ENCODE results near the gene LMNTD2. TPM values are rescaled to one million over a fixed set of nuclear protein-coding genes. Genes with fewer than 3 reads are reported as not detected.
A peak's percentile ranks its signal among the peaks of the same experiment; 100 is the strongest.

The LMNTD2 gene
- total and polyA plus RNA-seq, 2 of the 13 experiments (the other 11 are each of a cell fraction or from before 2014, with no cell fraction given), result 1.1 to 3.1 TPM

DNA sequence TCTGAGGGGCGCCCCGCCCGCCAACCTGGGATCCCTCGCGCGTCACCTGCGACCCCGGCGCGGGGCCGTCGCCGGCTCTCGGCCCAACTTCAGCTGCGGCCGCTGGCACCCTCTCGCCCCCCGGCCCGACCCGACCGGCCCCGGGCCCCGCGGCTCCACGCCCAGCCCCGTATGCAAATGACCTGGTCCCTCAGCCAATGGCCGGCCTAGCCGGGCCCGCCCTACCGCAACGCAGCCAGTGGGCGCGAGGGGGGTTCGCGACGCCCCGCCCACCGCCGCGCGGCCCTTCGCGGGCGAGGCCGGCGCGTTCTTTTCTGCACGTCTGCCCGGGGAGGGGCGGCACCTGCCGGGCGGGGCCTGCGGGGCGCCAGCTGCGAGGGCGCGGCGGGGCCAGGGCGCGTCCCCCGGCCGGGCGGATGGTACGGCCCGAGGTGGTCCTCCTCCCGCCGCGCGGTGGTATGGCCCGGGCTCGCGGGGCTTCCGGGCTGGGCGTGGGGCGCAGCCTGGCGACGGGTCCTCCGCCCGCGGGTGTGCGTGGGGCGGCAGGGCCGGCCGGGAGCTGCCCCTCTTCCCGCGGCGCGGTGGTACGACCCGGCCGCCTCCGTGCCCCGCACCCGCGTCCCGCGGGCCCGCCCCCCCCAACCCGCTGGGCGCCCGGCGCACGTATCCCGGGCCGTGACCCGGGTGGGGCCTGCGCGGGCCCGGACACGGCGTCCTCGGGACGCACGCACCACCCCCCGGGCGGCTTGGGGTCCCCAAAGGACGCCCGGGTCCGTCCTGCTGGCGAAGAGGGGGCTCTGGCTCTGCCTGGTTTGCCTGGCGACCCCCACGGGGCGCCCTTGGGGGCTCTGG is 8.0 kb upstream of the LMNTD2 start (continued):
- TF ChIP-seq HNF4G (IDR thresholded peaks at IDR 0.05; ENCODE audit: borderline replicate concordance, low read depth, low read length), result no peak
- no peak for TF ChIP-seq HNF4G (CRISPR knock-in tag; IDR thresholded peaks at IDR 0.05; ENCODE audit: borderline replicate concordance, low read depth)
- TF ChIP-seq, protein P1, sequence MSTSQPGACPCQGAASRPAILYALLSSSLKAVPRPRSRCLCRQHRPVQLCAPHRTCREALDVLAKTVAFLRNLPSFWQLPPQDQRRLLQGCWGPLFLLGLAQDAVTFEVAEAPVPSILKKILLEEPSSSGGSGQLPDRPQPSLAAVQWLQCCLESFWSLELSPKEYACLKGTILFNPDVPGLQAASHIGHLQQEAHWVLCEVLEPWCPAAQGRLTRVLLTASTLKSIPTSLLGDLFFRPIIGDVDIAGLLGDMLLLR (CRISPR knock-in tag; IDR thresholded peaks at IDR 0.05), result no peak
- no peak; the same call in 1 of the 2 replicates for TF ChIP-seq ZNF501 (CRISPR knock-in tag; IDR thresholded peaks at IDR 0.05)
- TF ChIP-seq, protein P2, sequence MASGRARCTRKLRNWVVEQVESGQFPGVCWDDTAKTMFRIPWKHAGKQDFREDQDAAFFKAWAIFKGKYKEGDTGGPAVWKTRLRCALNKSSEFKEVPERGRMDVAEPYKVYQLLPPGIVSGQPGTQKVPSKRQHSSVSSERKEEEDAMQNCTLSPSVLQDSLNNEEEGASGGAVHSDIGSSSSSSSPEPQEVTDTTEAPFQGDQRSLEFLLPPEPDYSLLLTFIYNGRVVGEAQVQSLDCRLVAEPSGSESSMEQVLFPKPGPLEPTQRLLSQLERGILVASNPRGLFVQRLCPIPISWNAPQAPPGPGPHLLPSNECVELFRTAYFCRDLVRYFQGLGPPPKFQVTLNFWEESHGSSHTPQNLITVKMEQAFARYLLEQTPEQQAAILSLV (CRISPR knock-in tag; IDR thresholded peaks at IDR 0.05; ENCODE audit: borderline replicate concordance), result no peak
- TF ChIP-seq SAP130 (CRISPR knock-in tag; IDR thresholded peaks at IDR 0.05; ENCODE audit: low read depth), result peak; percentile 51; the same call in 1 of the 2 replicates
- TF ChIP-seq SNAPC2 (CRISPR knock-in tag; IDR thresholded peaks at IDR 0.05), result no peak
- TF ChIP-seq RAD21 (CRISPR knock-in tag; IDR thresholded peaks at IDR 0.05), result peak; percentile 52; the same call in 1 of the 2 replicates
- no peak for TF ChIP-seq ZNF549 (CRISPR knock-in tag; IDR thresholded peaks at IDR 0.05)
- TF ChIP-seq CREM (IDR thresholded peaks at IDR 0.05), result no peak
- TF ChIP-seq CREM (CRISPR knock-in tag; IDR thresholded peaks at IDR 0.05), result no peak
- no peak for TF ChIP-seq SMYD3 (CRISPR knock-in tag; IDR thresholded peaks at IDR 0.05)
- TF ChIP-seq ZNF446 (CRISPR knock-in tag; IDR thresholded peaks at IDR 0.05), result no peak; the same call in 1 of the 2 replicates
- TF ChIP-seq TOE1 (CRISPR knock-in tag; IDR thresholded peaks at IDR 0.05), result no peak
- no peak for TF ChIP-seq ELF4 (CRISPR knock-in tag; IDR thresholded peaks at IDR 0.05; ENCODE audit: borderline replicate concordance)
- TF ChIP-seq PPARG (CRISPR knock-in tag; conservative IDR thresholded peaks at IDR 0.05), result 0 out of 2 replicates have a peak, but pooled peaks have one; percentile 1
- no peak for TF ChIP-seq ZNF746 (CRISPR knock-in tag; IDR thresholded peaks at IDR 0.05)
- TF ChIP-seq NR1H2 (CRISPR knock-in tag; IDR thresholded peaks at IDR 0.05; ENCODE audit: borderline replicate concordance, low read depth), result no peak
- TF ChIP-seq KDM3A (CRISPR knock-in tag; IDR thresholded peaks at IDR 0.05; ENCODE audit: low read depth), result no peak
- no peak for TF ChIP-seq SIN3A (IDR thresholded peaks at IDR 0.05; ENCODE audit: borderline replicate concordance, low read depth, low read length)
- no peak; the same call in 1 of the 2 replicates for TF ChIP-seq HDAC1 (CRISPR knock-in tag; IDR thresholded peaks at IDR 0.05)
- no peak for TF ChIP-seq ZNF563 (CRISPR knock-in tag; IDR thresholded peaks at IDR 0.05)
- TF ChIP-seq, protein P3, sequence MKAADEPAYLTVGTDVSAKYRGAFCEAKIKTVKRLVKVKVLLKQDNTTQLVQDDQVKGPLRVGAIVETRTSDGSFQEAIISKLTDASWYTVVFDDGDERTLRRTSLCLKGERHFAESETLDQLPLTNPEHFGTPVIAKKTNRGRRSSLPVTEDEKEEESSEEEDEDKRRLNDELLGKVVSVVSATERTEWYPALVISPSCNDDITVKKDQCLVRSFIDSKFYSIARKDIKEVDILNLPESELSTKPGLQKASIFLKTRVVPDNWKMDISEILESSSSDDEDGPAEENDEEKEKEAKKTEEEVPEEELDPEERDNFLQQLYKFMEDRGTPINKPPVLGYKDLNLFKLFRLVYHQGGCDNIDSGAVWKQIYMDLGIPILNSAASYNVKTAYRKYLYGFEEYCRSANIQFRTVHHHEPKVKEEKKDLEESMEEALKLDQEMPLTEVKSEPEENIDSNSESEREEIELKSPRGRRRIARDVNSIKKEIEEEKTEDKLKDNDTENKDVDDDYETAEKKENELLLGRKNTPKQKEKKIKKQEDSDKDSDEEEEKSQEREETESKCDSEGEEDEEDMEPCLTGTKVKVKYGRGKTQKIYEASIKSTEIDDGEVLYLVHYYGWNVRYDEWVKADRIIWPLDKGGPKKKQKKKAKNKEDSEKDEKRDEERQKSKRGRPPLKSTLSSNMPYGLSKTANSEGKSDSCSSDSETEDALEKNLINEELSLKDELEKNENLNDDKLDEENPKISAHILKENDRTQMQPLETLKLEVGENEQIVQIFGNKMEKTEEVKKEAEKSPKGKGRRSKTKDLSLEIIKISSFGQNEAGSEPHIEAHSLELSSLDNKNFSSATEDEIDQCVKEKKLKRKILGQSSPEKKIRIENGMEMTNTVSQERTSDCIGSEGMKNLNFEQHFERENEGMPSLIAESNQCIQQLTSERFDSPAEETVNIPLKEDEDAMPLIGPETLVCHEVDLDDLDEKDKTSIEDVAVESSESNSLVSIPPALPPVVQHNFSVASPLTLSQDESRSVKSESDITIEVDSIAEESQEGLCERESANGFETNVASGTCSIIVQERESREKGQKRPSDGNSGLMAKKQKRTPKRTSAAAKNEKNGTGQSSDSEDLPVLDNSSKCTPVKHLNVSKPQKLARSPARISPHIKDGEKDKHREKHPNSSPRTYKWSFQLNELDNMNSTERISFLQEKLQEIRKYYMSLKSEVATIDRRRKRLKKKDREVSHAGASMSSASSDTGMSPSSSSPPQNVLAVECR (CRISPR knock-in tag; IDR thresholded peaks at IDR 0.05; ENCODE audit: borderline replicate concordance), result no peak; the same call in 1 of the 2 replicates
- TF ChIP-seq SRY (CRISPR knock-in tag; IDR thresholded peaks at IDR 0.05), result 0 out of 2 replicates have a peak, but pooled peaks have one; percentile 1
- no peak for TF ChIP-seq SRSF4 (IDR thresholded peaks at IDR 0.05; ENCODE audit: low read depth, low read length, poor library complexity, severe bottlenecking)

Data from HepG2 (cell line).